SU-DHL-6 (cell line): Measurements from ENCODE around the gene LAMB4.

Source experiments
- H2AFZ ChIP-seq: fragments of 200-600 bp; sonication (generic); 2 replicates; pipeline ENCODE4 v1.6.1; 2014; ENCODE audit warnings: low read depth, mild to moderate bottlenecking, moderate library complexity, mixed read lengths, antibody characterized with exemption, low read length; ENCODE audit not compliant: severe bottlenecking
- H3F3A ChIP-seq: fragments of 200-600 bp; shearing (Covaris generic); 2 replicates; pipeline ENCODE4 v1.6.0; 2016; ENCODE audit warnings: antibody characterized with exemption, mild to moderate bottlenecking; ENCODE audit not compliant: insufficient read depth
- H3K27ac ChIP-seq: fragments of 200-600 bp; sonication (generic); 2 replicates; pipeline ENCODE4 v1.5.1; 2016; ENCODE audit warnings: low read depth, mild to moderate bottlenecking, low read length, moderate library complexity, mixed read lengths
- H3K27me3 ChIP-seq: fragments of 200-600 bp; sonication (generic), shearing (Covaris generic); 2 replicates; pipeline ENCODE4 v1.6.0; 2014; ENCODE audit warnings: mild to moderate bottlenecking, low read length
- H3K36me3 ChIP-seq: fragments of 200-600 bp; sonication (generic); 2 replicates; pipeline ENCODE4 v1.6.1; 2014; ENCODE audit warnings: mild to moderate bottlenecking, low read length, mixed read lengths
- H3K4me2 ChIP-seq: fragments of 300-600, 200-600 bp; shearing (Covaris generic), sonication (generic); 2 replicates; pipeline ENCODE4 v1.6.0; 2014; ENCODE audit warnings: low read length, low read depth, mild to moderate bottlenecking; ENCODE audit not compliant: poor library complexity, severe bottlenecking
- H3K4me3 ChIP-seq: fragments of 200-600 bp; sonication (generic); 2 replicates; pipeline ENCODE4 v1.5.1; 2014; ENCODE audit warnings: antibody characterized with exemption, low read length, mild to moderate bottlenecking, mixed read lengths; ENCODE audit not compliant: insufficient read depth, poor library complexity, severe bottlenecking
- H3K79me2 ChIP-seq: fragments of 200-600 bp; sonication (generic); 2 replicates; pipeline ENCODE4 v1.6.1; 2014; ENCODE audit warnings: mild to moderate bottlenecking, low read length, moderate library complexity; ENCODE audit not compliant: insufficient read depth
- H3K9ac ChIP-seq: fragments of 200-600 bp; sonication (generic); 2 replicates; pipeline ENCODE4 v1.7.0; 2014; ENCODE audit warnings: mild to moderate bottlenecking, low read length
- H3K9me2 ChIP-seq: fragments of 200-600 bp; sonication (generic); replicated peaks from 2 replicates; pipeline ENCODE4 v1.6.1; 2014; ENCODE audit warnings: low read length; ENCODE audit not compliant: insufficient read depth
- H3K9me3 ChIP-seq: fragments of 200-600 bp; sonication (generic); 2 replicates; pipeline ENCODE4 v1.6.1; 2014; ENCODE audit warnings: low read length, mixed read lengths; ENCODE audit not compliant: insufficient read depth
- H4K20me1 ChIP-seq: fragments of 200-600 bp; sonication (generic); 2 replicates; pipeline ENCODE4 v1.6.1; 2014; ENCODE audit warnings: low read depth, mild to moderate bottlenecking, antibody characterized with exemption, low read length, moderate library complexity, mixed read lengths
- CTCF ChIP-seq: fragments of 200-600 bp; sonication (generic); IDR thresholded peaks from one replicate; pipeline ENCODE4 v1.5.1; 2017; ENCODE audit warnings: antibody characterized with exemption, mild to moderate bottlenecking, low read length, moderate library complexity; ENCODE audit not compliant: insufficient read depth, poor library complexity, severe bottlenecking
- EZH2phosphoT487 ChIP-seq: fragments of 200-600 bp; sonication (generic), shearing (Covaris generic); conservative IDR thresholded peaks from 2 replicates; pipeline ENCODE4 v1.6.1; 2018; ENCODE audit warnings: mild to moderate bottlenecking, antibody characterized with exemption, low read length, moderate library complexity, mixed read lengths

Gene LAMB4

GRCh38 chr7:107989618-107990373, 140.4 kb downstream of the LAMB4 start:
- H3K9me3 ChIP-seq = no peaks in the 10 kb centered on the region
- no peaks in the 10 kb centered on the region for H3K36me3 ChIP-seq
- H3K27ac ChIP-seq = no peak overlapping the region
- no peaks in the 10 kb centered on the region for H3K27me3 ChIP-seq
- no peak for TF ChIP-seq CTCF
- no peak for TF ChIP-seq EZH2phosphoT487
- H3K79me2 ChIP-seq = no peaks in the 10 kb centered on the region
- no peak overlapping the region for H2AFZ ChIP-seq
- no peaks in the 10 kb centered on the region for H4K20me1 ChIP-seq
- H3K4me2 ChIP-seq = no peak overlapping the region
- H3F3A ChIP-seq = no peaks in the 10 kb centered on the region
- H3K4me3 ChIP-seq = no peak overlapping the region
- no peaks in the 10 kb centered on the region for H3K9me2 ChIP-seq
- H3K9ac ChIP-seq = no peak overlapping the region

- H3K27ac ChIP-seq = no peak overlapping the region
- H3K27me3 ChIP-seq = no peaks in the 10 kb centered on the region
- H3K79me2 ChIP-seq = no peaks in the 10 kb centered on the region
Observed at GRCh38 chr7:107982918-107983389, 147.2 kb downstream of the LAMB4 start.

GRCh38 chr7:107982042-107982840, 147.9 kb downstream of the LAMB4 start:
- H4K20me1 ChIP-seq = no peaks in the 10 kb centered on the region
- TF ChIP-seq CTCF (no peak), EZH2phosphoT487 (no peak)
- no peaks in the 10 kb centered on the region for H3F3A ChIP-seq
- no peaks in the 10 kb centered on the region for H3K36me3 ChIP-seq
- H3K4me2 ChIP-seq = no peak overlapping the region
- H3K79me2 ChIP-seq = no peaks in the 10 kb centered on the region
- H3K4me3 ChIP-seq = no peak overlapping the region
- H3K9me2 ChIP-seq = no peaks in the 10 kb centered on the region
- no peak overlapping the region for H3K27ac ChIP-seq
- H3K27me3 ChIP-seq = no peaks in the 10 kb centered on the region
- H3K9ac ChIP-seq = no peak overlapping the region
- no peaks in the 10 kb centered on the region for H3K9me3 ChIP-seq
- no peak overlapping the region for H2AFZ ChIP-seq

More at GRCh38 chr7:107982918-107983389, 147.2 kb downstream of the LAMB4 start:
- no peaks in the 10 kb centered on the region for H4K20me1 ChIP-seq
- TF ChIP-seq CTCF = no peak
- no peak for TF ChIP-seq EZH2phosphoT487
- no peaks in the 10 kb centered on the region for H3K36me3 ChIP-seq
- no peak overlapping the region for H3K4me3 ChIP-seq
- no peak overlapping the region for H2AFZ ChIP-seq
- no peaks in the 10 kb centered on the region for H3F3A ChIP-seq
- no peaks in the 10 kb centered on the region for H3K9me3 ChIP-seq
- no peaks in the 10 kb centered on the region for H3K9me2 ChIP-seq
- H3K4me2 ChIP-seq = no peak overlapping the region
- H3K9ac ChIP-seq = no peak overlapping the region
